HG03108 (cell line): Measurements from ENCODE around the gene DNAJA4.

ENCODE experiments used
- ATAC-seq: cut with Tn5 transposase; IDR thresholded peaks from one replicate; pipeline ENCODE4 v1.9.1; 2021; ENCODE audit warnings: moderate library complexity; ENCODE audit not compliant: unreplicated experiment

The DNAJA4 gene

GRCh38 chr15:78313383-78313782 lies 49.0 kb downstream of the DNAJA4 start:
- no peak for ATAC-seq

DNA sequence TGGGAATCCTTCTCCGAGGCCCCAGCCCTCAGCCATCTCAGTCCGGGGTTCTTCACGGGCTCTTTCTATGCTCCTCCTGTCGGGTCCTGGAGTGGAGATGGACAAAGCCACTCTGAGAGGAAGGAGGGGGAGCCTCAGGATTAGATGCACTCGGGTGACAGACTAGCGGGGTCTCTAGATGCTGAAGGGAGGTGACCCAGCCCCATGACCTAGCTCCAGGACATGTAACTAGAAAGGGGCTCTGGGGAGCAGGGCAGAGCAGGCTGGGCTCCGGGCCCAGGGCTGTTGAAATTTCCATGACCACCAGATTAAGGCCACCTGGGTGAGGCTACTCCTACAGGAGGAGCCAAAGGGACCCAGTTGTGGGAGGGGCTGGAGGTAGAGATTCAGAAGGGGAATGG lies 49.8 kb downstream of the DNAJA4 start:
- ATAC-seq = no peak

- no peak for ATAC-seq
Observed at GRCh38 chr15:78315686-78316282, 51.4 kb downstream of the DNAJA4 start.

GRCh38 chr15:78316283-78317083 lies 52.1 kb downstream of the DNAJA4 start:
- ATAC-seq = peak; percentile 65

GRCh38 chr15:78317145-78317836 lies 52.9 kb downstream of the DNAJA4 start:
- no peak for ATAC-seq

- no peak for ATAC-seq
Observed at GRCh38 chr15:78319588-78319987, 55.2 kb downstream of the DNAJA4 start.

GRCh38 chr15:78320183-78320582 lies 55.8 kb downstream of the DNAJA4 start:
- ATAC-seq = no peak

DNA sequence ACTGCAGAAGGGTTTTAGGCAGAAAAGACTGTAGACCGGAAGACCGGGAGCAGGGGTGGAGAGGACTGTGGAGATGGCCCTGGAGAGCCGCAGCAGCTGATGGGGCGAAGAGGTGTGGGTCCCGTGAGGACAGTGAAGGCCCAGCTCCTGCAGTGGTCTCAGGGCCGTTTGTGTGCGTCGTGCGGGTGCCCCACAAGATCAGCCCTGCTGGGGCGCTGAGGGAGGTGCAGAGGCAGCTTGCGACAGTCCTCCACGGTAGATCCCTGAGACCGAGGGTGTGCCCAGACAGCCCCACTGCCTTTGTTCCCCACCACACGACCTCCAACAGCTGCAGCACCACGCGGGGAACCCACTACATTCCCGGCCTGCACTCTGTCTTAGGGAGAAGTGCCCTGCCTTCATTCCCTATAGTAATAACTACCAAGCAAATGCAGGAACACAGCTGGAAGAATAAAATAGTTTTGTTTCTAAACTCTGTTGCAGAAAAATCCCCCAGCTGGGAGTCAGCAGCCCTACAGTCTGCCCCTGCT lies 56.7 kb downstream of the DNAJA4 start:
- ATAC-seq = no peak

DNA sequence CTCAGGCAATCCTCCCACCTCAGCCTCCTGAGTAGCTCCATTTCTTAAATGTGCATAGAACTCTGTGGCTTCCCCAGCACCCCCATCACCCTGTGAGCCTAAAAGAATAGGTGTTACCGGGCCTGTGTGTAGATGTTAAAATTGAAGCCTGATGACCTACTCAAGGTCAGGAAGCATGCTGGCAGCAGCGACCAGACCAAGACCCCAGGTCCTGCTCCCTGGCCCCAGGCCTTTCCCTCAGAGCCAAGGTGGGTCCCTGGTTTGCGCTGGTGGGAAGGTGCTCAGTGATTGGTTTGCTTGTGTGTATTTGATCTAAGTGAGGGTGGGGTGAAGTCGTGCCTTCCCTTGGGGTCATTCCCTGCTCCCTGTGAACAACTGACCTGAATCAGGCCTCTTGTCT lies 57.4 kb downstream of the DNAJA4 start:
- no peak for ATAC-seq

- ATAC-seq = no peak
Observed at GRCh38 chr15:78322243-78322642, 57.9 kb downstream of the DNAJA4 start.

DNA sequence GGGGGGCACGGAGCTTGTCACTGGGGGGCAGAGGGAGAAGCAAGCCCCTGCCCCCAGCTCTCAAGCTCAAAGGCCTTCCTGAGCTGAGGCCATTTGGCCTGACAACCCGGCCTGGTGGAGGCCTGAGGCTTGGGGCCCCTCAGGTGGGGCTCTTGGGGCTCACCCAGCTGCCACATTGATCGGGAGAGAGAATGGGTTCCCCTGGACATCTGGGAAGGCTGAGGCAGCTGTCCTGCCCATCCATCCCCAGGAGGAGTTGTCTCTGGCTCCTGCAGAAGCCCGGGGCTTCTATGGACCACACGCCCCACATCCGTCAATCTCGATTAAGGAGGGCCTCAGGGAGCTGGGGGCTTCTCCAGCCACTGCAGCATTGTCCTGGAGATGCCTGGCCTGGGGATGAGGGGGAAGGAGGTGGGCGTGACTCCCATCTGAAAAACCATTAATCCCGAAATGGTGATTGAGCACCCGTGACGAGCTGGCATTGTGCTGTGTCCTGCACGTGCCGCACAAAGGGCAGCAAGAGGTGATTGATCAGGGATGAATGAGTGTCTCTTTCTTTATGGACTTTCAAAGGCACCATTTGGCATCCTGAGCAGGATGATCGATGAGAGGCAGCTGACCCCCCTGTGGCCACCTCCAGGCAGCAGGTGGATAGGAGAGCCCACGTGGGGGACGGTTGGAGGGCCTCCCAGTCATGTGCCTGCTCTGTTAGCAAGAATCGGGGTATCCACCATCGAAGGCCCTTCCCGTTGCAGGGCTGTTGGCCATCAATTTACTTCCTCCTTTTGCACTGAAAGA lies 58.6 kb downstream of the DNAJA4 start:
- no peak for ATAC-seq

DNA sequence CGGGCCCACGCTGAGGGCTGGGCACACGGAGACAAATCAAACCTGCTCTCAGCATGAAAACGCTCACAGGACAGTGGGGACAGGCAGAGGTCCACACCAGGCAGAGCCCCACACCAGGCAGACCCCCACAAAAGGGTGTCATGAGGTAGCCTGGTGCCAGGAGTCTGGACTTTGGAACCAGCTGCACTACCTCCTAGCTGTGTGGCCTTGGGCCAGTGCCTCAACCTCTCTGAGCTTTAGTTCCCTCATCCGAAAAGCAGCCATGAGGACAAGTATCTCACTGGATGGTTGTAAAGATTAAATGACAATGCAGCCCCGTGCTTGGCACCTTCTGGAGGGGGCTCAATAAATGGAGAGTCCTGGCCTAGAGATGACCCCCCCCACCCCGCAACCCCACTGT lies 59.3 kb downstream of the DNAJA4 start:
- no peak for ATAC-seq

DNA sequence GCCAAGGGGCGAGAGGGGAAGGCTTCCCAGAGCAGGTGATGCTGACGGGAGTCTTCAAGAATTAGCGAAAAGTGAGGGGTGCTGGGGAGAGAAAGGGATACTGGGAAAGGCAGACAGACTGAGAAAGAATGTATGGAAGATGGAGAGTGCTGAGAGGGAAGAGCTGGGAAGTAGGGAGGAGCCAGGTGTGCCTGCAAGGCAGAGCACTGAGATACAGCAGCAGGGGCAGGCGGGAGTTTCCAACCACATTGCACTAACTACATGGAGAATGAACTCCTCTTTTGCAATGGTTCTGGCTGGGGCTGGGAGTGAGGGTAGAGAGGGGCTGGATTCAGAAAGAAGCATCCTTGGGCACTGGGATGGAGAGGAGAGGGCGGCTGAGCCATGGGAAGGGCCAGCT lies 59.8 kb downstream of the DNAJA4 start:
- ATAC-seq = no peak

GRCh38 chr15:78325092-78325843 lies 60.9 kb downstream of the DNAJA4 start:
- no peak for ATAC-seq

GRCh38 chr15:78327466-78327865 lies 63.1 kb downstream of the DNAJA4 start:
- ATAC-seq = no peak

- no peak for ATAC-seq
Observed at GRCh38 chr15:78329625-78330024, 65.3 kb downstream of the DNAJA4 start.
